GM18951 (cell line): Measurements from ENCODE around the gene UNC13D.

Experiments used
- POLR2A ChIP-seq: IDR thresholded peaks from 4 replicates; pipeline ENCODE4 v1.6.1; 2011; ENCODE audit warnings: mild to moderate bottlenecking; ENCODE audit not compliant: insufficient read length, insufficient read depth; ENCODE audit errors: extremely low read depth
- in situ Hi-C: fragments of 300-500 bp; cut with MboI; formaldehyde crosslinking; loops from one replicate; pipeline ENCODE4 v1.12.0; 2022; ENCODE audit warnings: low sequenced_read_pairs, mixed read lengths, inconsistent platforms; ENCODE audit not compliant: unreplicated experiment

UNC13D gene

DNA sequence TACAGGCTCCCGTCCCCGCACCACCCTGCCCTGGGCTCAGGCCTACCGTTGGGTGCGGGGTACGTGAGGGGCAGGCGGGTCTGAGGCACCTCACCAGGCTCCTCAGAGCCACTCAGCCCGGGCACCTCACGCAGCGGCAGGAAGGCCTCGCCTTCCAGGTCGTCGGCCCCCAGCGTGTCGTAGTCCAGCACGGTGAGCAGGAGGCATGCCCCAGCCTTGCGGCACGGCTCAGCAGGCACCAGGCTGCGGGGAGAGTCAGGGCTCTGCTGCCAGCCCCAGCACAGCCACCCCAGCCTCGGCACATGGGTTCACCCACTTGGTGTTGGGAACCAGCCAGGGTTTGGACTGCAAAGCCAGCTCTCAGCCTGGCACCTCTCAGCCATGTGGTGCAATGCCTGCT is 15.5 kb downstream of the UNC13D start:
- in situ Hi-C loops = no loop called here
- no peak for TF ChIP-seq POLR2A

DNA sequence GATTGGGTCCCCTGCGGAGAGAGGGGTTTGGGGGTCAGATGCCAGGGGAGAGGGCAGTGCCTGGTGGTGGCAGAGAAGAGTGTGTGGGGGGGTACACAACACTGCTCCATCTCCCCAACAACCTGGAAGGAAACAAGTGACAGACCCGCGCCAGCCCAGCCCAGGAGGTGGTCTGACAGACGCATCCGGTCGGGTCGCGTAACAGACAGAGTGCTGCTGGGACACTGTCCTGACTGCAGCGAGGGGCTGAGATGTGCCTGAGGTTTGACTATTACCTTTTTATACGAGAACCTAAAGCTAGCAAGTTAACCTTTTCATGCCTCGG is 16.2 kb downstream of the UNC13D start:
- TF ChIP-seq POLR2A = no peak
- in situ Hi-C loops = no loop called here

DNA sequence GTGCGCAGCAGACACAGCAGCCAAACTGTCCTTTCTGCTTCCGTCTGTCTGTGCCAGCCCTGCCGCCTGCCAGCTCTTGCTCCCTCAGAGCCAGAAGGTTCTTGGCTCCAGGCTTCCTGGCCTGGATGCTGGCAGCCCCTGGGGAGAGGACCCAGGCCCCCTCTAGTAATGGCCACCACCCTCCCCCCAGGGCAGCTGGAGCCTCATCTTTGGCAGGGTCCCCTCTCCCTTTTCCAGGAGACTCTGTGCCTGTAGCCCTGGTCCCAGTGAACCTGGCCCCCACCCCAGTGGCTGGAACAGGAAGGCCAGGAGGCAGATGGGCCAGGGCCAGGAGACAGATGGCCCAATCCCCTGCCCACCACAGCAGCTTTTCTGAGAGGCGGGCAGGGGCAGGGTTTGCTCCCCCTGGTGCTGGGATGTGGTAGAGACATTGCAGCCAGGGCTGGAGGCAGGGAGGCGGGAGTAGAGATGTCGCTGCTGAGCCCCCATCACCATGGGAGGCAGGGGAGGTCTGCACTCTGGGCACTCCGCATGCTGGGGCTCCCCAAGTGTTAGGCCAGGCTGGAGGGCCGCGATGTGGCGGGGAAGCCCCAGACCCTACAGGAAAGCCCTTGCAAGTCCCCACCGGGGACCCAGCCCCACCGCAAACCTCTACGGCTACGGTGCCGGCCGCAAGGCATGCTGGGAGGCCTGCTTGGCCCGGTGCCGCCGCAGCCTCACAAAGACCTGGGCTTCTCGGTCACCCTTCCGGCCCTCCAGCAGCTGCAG is 16.7 kb downstream of the UNC13D start:
- in situ Hi-C loops = no loop called here
- no peak for TF ChIP-seq POLR2A

DNA sequence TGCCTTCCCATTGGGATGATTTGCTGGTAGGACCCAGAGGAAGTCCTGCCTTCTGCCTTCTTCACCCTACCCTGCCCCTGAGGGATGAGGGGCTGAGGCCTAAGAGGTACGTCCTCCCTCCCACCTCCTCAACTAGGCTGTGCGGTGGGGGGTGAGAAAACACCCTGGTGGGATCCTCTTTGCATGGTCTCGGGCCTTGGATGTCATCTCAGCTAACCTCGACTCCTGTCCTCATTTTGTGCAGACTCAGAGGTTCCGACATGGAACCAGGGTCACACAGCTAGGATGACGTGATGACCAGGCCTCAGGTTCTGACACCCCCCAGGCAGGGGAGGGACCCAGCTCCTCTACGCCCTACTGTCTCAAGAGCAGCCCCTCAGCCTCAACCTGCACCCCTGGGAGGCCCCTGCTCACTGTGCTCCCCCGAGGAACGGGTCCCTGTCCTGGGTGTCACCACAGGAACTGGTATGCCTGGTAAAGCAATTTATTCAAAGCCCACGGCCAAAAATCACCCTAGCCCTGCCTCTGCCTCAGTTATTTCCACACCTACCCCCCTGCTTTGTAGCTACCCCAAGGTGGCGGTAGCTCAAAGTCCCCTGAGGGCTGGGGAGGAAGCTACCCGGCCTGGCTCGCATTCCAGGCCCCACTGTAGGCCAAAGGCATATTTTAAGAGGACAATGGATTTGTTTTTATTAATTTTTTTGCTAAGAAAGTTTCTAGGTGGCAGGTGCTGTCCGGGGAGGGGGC is 17.5 kb downstream of the UNC13D start:
- no peak for TF ChIP-seq POLR2A
- in situ Hi-C loops = no loop called here

DNA sequence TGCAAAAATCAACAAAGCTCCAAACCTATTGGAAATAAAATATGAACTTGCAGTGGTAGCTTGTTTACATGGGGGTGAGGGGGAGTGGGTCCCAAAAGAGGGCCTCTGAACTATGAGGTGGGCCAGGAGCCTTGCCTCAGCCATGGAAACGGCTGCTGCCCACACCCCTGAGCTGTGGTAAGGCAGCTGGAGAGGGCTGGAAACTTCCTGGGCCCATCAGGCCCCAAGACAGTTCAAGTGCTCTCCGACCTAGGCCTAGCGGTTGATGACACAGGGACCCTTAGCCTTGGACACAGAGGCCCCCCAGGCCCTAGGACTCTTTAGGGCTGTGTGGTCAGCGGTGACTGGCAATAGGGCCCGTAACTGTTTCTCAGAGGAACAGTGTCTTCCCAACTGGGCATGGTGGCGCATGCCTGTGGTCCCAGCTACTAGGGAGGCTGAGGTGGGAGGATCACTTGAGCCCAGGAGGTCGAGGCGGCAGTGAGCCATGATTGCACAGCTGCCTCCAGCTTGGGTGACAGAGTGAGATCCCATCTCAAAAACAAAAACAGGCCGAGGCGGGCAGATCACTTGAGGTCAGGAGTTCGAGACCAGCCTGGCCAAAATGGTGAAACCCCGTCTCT is 18.3 kb downstream of the UNC13D start:
- in situ Hi-C loops = no loop called here
- TF ChIP-seq POLR2A = no peak

DNA sequence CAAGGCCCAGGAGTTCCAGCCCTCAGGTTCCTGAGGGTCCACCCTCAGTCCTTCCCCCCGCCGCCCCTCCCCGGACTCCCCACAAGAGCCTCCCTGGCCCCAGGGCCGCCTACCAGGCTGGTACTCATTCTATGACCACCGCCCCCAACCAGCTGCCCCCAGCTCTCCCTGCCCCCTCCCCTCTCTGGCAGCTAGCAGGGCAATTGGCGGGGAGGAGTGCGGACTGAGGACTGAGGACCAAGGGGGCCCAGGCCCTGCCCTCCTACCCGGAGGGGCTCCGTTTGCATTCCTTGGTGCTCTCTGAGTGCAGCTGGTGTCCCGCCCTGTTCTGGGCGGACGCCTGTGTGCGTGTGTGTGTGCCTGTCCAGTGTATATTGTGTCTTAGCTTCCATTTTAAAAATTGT is 19.1 kb downstream of the UNC13D start:
- TF ChIP-seq POLR2A = no peak
- in situ Hi-C loops = no loop called here

DNA sequence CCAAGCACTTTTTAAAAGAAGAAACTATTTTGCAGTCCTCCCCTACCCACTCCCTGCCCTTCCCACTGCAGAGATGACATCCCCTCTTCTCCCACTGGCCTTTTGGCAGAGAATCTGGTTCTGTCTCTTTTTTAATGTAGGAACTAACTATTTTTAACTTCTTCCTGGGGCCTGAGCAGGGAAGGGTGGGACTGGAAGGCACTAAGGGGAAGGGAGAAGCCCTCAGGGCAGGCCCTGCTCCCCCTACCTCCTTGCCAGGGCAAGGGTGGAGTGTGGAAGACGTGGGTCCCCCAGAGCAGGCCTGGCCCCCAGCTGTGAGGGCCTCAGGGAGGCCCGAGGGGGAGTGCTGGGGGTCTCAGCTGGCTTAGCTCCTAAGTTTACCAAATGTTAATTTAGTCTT is 19.5 kb downstream of the UNC13D start:
- no peak for TF ChIP-seq POLR2A
- in situ Hi-C loops = no loop called here

DNA sequence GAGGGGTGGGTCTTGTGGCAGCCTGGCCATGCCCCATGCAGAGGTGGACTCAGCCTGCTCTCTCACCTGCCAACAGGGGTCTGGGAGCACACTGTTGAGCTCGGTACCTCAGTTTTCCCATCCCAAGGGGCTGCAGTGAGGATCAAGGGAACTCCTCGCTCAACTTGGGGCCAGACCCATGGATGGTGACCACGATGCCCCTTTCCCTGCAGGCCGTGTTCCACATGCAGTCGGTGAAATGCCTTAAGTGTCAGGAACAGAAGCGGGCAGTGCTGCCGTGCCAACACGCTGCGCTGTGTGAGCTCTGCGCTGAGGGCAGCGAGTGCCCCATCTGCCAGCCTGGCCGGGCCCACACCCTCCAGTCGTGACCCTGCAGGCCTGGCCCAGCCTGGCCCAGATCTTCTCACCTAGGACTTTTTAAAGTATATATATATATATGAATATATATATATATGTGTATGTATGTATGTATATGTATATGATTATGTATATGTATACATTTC is 20.1 kb downstream of the UNC13D start:
- in situ Hi-C loops = no loop called here
- TF ChIP-seq POLR2A = no peak

DNA sequence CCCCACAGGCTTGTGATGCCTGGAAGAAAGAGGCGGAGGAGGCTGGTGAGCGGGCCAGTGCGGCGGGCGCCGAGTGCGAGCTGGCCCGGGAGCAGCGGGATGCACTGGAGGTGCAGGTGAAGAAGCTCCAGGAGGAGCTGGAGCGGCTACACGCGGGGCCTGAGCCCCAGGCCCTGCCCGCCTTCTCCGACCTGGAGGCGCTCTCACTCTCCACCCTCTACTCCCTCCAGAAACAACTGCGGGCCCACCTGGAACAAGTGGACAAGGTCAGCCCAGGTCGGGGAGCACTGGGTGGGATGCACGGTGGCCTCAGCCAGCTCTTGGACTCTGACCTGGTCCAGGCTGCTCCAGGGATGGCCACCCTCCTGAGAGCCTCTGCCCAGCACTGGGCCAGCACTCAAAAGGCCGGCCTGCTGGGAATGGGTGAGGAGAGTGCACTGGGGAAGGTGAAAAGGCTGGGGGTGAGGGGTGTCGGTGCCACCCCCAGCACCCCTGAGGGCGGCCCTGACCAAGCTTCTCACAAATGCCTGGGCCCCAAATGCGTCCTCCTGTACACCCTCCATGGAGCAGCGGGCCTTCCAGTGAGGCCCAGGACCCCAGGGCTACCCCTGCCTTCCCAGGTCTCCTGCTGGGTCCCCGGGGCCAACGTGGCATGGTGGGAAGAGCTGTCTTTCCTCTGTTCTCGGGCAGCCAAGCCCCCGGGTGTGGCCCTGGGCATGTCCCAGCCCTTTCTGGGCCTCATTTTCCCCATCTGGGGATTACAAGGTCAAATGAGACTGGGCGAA is 20.8 kb downstream of the UNC13D start:
- in situ Hi-C loops = no loop called here
- no peak for TF ChIP-seq POLR2A

DNA sequence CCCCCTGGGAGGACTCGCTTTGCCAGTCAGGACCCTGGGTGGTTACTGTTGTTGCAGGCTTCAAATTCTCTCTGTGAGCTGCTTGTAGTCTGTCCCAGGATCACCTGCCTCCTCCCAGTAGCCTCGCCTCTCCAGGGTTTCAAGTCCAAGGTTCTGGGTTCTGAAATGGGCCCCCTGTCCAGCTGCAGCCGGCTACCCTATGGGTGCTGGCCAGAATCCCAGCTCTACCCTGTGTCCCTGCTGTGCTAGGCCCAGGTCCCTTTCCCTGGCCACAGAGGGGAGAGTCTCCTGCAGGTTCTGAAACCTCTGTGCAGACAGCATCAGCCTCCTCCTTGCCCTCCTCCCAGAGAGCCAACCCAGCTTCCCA is 21.4 kb downstream of the UNC13D start:
- TF ChIP-seq POLR2A = no peak
- in situ Hi-C loops = no loop called here

DNA sequence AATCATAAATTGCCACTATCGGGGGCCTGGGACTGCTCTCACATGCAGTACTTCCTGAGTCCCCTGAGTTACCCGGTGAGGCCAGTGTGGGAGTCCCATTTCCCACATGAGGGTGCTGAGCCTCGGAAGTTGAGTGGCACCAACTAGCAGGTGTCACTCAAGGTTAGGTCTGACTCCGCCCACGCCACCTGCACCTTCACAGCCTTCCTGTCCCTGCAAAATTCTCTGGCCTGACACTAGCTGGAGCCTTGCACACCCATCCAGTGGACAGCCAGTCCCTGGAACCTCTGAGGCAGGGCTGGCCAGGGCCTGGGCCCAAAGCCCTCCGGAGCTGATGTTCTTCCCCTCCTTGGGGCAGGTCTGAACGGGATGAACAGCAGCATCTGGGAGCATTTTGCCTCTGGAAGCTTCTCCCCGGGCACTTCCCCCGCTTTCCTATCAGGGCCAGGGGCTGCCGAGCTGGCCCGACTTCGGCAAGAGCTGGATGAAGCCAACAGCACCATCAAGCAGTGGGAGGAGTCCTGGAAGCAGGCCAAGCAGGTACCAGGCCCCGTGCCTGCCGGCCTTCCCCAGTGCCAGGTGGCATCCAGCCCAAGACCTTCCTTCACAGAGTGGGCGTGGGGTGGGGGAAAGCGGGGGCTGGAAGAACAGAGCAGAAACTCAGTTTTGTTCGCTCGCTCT is 21.9 kb downstream of the UNC13D start:
- in situ Hi-C loops = no loop called here
- TF ChIP-seq POLR2A = no peak

DNA sequence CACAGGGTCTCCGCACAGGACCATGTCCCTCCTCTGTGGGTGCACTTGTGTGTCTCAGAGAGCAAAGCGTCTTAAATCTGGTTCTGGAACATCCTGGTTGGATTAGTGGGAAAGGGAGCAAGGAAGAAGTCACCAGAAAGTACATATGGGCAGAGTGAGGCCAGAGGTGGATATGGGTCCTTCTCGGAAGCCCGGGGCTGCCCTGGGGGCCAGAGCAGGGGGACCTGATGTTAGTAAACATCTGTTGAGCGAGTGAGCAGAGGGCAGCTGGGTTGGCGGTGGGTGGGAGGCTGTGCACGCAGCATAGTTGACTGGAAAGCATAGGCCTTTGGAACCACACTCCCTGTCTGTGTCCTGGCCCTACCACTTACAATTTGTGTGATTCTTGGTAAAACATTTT is 22.7 kb downstream of the UNC13D start:
- no peak for TF ChIP-seq POLR2A
- in situ Hi-C loops = no loop called here
